ENCODE measurements around the gene POMGNT1.

DNA sequence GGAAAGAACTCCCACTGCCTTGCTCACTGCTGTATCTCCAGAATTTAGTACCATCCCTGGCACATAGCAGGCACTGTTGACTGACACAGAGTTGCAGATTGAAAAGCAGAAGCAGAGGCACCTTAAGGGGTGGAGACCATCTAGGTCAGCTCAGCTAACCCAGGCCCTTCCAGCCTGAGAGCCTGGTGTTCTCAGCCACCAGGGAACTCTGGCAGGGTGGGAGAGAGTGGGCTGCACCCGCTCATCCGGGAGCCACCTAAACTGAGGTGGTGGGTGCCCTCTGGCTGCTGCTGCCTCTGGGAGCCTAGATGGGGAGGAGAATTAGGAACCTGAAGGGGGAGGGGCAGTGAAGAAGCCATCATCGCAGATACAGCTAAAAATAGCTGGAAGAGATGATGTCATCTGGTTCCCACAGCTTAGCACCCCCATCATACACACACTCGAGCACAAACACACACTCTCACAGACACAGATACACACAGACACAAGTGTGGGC lies 24.8 kb downstream of the POMGNT1 start:
- TF ChIP-seq, protein P1, sequence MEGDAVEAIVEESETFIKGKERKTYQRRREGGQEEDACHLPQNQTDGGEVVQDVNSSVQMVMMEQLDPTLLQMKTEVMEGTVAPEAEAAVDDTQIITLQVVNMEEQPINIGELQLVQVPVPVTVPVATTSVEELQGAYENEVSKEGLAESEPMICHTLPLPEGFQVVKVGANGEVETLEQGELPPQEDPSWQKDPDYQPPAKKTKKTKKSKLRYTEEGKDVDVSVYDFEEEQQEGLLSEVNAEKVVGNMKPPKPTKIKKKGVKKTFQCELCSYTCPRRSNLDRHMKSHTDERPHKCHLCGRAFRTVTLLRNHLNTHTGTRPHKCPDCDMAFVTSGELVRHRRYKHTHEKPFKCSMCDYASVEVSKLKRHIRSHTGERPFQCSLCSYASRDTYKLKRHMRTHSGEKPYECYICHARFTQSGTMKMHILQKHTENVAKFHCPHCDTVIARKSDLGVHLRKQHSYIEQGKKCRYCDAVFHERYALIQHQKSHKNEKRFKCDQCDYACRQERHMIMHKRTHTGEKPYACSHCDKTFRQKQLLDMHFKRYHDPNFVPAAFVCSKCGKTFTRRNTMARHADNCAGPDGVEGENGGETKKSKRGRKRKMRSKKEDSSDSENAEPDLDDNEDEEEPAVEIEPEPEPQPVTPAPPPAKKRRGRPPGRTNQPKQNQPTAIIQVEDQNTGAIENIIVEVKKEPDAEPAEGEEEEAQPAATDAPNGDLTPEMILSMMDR (conservative IDR thresholded peaks at IDR 0.05; ENCODE audit: low read length): peak; percentile 28; the same call in 1 of the 2 replicates
- TF ChIP-seq EZH2phosphoT487 (IDR thresholded peaks at IDR 0.05; ENCODE audit: borderline replicate concordance, low read depth, low read length): no peak

Measured in OCI-LY7 (cell line).